ENCODE data around the gene CCDC82. TPM values are rescaled to one million over a fixed set of nuclear protein-coding genes. Genes with fewer than 3 reads are reported as not detected.
"Not testable (repeated sequence)": the region's sequence is repeated elsewhere in the genome, so short reads cannot be mapped to it uniquely, and the experiment has no call there.

Gene CCDC82
- total and polyA plus RNA-seq, 12 donors: 9.1 to 33.7 (median 13.1) TPM

DNA sequence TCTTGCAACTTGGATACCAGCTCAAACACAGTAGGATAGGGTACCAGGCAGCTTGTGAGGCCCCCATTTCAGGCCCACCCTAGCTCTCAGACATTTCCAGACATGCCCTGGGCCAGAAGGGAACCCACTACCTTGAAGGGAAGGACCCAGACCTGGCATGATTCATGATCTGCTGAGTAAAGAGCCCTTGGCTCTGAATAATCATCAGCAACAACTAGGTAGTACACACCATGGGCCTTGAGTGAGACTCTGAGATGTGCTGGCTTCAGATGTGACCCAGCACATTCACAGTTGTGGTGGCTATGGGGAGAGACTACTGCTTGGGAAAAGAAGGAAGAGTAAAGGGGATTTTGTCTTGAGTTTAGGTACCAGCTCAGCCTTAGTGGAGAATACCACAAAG, 23.7 kb upstream of the CCDC82 start:
- H3K36me3 ChIP-seq: no peaks in the 10 kb centered on the region
- intact Hi-C loops (cut with DNase I): no loop called here
- ATAC-seq (no peak), DNase-seq (no peak)
- H3K4me3 ChIP-seq: no peak overlapping the region
- no peaks in the 10 kb centered on the region for H3K9me3 ChIP-seq
- no peaks in the 10 kb centered on the region for H3K4me1 ChIP-seq
- no peak overlapping the region for H3K27ac ChIP-seq
- peaks cover 0 to 13% (median 7%) of the 10 kb centered on the region in 7 donors for H3K27me3 ChIP-seq
- TF ChIP-seq, protein P1, sequence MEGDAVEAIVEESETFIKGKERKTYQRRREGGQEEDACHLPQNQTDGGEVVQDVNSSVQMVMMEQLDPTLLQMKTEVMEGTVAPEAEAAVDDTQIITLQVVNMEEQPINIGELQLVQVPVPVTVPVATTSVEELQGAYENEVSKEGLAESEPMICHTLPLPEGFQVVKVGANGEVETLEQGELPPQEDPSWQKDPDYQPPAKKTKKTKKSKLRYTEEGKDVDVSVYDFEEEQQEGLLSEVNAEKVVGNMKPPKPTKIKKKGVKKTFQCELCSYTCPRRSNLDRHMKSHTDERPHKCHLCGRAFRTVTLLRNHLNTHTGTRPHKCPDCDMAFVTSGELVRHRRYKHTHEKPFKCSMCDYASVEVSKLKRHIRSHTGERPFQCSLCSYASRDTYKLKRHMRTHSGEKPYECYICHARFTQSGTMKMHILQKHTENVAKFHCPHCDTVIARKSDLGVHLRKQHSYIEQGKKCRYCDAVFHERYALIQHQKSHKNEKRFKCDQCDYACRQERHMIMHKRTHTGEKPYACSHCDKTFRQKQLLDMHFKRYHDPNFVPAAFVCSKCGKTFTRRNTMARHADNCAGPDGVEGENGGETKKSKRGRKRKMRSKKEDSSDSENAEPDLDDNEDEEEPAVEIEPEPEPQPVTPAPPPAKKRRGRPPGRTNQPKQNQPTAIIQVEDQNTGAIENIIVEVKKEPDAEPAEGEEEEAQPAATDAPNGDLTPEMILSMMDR (IDR thresholded peaks at IDR 0.05): no peak

DNA sequence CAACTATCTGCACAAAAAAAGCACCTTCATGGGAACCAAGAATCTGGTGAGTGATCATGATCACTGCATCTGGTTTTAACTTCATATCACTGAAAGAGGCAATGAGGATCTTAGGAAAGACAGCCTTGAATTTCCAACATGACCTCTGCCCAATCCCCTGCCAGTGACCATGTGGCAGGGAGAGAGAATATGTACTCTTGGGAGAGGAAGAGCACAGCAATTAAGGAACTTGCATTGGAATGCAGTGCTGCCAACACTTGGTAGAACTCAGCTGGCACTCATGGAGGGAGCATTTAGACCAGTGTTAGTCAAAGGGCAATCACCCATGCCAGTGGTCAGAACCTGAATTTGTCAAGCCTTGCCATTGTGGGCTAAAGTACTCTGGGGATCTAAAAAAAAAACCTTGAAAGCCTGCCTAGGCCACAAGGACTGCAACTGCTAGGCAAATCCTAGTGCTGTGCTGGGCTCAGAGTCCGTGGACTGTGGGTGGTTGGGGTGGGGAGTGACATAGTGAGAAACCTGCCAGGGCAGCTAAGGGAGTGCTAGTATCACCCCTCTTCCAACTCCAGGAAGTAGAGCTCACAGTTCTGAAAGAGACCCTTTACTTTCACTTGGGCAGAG, 23.2 kb upstream of the CCDC82 start:
- TF ChIP-seq, protein P1 (IDR thresholded peaks at IDR 0.05): no peak

DNA sequence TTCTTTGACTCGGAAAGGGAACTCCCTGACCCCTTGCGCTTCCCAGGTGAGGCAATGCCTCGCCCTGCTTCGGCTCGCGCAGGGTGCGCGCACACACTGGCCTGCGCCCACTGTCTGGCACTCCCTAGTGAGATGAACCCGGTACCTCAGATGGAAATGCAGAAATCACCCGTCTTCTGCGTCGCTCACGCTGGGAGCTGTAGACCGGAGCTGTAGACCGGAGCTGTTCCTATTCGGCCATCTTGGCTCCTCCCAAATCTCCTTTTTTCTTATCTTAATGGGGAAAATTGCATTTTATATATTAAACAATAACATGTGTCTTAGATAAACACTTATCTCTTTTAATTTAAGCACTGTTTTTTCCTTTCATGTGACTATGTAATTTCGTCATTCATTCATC, 21.7 kb upstream of the CCDC82 start:
- Histone ChIP-seq H3K27me3 (peaks cover 0 to 13% (median 7%) of the 10 kb centered on the region in 7 donors), H3K4me3 (peak overlapping the region in 2 of 10 donors; percentile 8 to 27)
- ATAC-seq; H3K27ac ChIP-seq; H3K9me3 ChIP-seq; intact Hi-C loops (cut with DNase I); DNase-seq; H3K36me3 ChIP-seq; H3K4me1 ChIP-seq: not testable (repeated sequence)
- WGBS, 2 donors: 76 to 86% methylated on average over 18 of the region's 18 CpGs

More for the DNA sequence above, 23.2 kb upstream of the CCDC82 start:
- no peak overlapping the region for H3K27ac ChIP-seq
- H3K27me3 ChIP-seq: peaks cover 0 to 13% (median 7%) of the 10 kb centered on the region in 7 donors
- H3K4me1 ChIP-seq: no peaks in the 10 kb centered on the region
- H3K36me3 ChIP-seq: no peaks in the 10 kb centered on the region
- ATAC-seq (no peak), DNase-seq (no peak)
- WGBS, 2 donors: 73 to 84% methylated on average over 1 of the region's 1 CpG
- intact Hi-C loops (cut with DNase I): no loop called here
- H3K4me3 ChIP-seq: no peak overlapping the region
- no peaks in the 10 kb centered on the region for H3K9me3 ChIP-seq

DNA sequence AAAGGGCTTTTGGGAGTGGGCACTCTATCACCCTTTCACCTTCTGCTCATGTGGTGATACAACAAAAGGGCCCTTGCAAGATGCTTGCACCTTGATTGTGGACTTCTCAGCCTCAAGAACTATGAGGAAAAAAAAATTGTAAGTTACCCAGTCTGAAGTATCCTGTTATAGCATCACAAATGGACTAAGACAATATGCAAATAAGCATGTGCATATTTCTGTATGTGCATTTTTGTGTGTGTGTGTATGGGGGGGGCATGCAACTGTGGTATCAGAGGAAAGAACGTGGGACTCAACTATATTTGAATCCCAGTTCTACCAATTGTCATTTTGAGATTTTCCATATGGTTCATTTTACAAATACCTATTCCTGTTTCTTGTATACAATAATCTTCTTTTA, 11.0 kb upstream of the CCDC82 start:
- no peaks in the 10 kb centered on the region for H3K9me3 ChIP-seq
- TF ChIP-seq, protein P1 (IDR thresholded peaks at IDR 0.05): no peak
- ATAC-seq (no peak), DNase-seq (no peak)
- no peak overlapping the region for H3K4me3 ChIP-seq
- no peaks in the 10 kb centered on the region for H3K4me1 ChIP-seq
- intact Hi-C loops (cut with DNase I): no loop called here
- H3K27ac ChIP-seq: no peak overlapping the region
- H3K27me3 ChIP-seq: peaks cover 0 to 7% (median 0%) of the 10 kb centered on the region in 7 donors
- 73 to 90% methylated on average over 1 of the region's 1 CpG for WGBS, 2 donors
- no peaks in the 10 kb centered on the region for H3K36me3 ChIP-seq

DNA sequence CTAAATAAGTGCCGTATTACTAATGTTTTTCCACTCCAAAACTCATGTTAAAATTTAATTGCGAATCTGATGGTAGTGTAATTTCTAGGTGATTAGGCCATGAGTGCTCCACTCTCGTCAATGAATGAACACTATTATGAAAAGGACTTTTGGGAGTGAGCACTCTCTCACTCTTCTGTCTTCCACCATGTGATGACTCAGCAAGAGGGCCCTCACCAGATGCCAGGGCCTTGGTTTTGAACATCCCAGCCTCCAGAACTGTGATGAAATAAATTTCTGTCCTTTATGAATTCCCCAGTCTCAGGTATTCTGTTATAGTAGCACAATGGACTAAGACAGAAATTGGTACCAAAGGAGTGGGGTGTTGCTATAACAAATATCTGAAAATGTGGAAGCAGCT, 8.2 kb upstream of the CCDC82 start:
- ATAC-seq: no peak
- no peak overlapping the region for H3K27ac ChIP-seq
- 94 to 96% methylated on average over 3 of the region's 3 CpGs for WGBS, 2 donors
- H3K27me3 ChIP-seq: peaks cover 0 to 4% (median 0%) of the 10 kb centered on the region in 7 donors
- no peaks in the 10 kb centered on the region for H3K36me3 ChIP-seq
- TF ChIP-seq, protein P1 (IDR thresholded peaks at IDR 0.05): no peak
- intact Hi-C loops (cut with DNase I): loop anchor here in 3 of 10 donors (10.0 kb wide), 2 partner anchors 553 to 563 kb away; no protein-coding TSS in a partner anchor
- no peaks in the 10 kb centered on the region for H3K9me3 ChIP-seq
- DNase-seq: no peak
- H3K4me1 ChIP-seq: peaks cover 0 to 10% (median 0%) of the 10 kb centered on the region in 9 donors
- no peak overlapping the region for H3K4me3 ChIP-seq

Data from heart right ventricle (tissue), 16 donors.